HepG2 (cell line): ENCODE results near the gene LRRC72. TPM values are rescaled to one million over a fixed set of nuclear protein-coding genes. Genes with fewer than 3 reads are reported as not detected.

ENCODE experiments used
- ATAC-seq: fragments of 200-7000 bp; cut with Tn5 transposase; 3 replicates; pipeline ENCODE4 v1.9.1; 2020; ENCODE audit warnings: mild to moderate bottlenecking, moderate library complexity
- BruUV-seq: library from RNA; stranded (reverse); fragments of 400-500 nt; replicated peaks from 2 replicates; lab custom pipeline; 2021; lab: Mats Ljungman, UMichigan
- CTCF ChIA-PET: fragments of 300-600 bp; formaldehyde crosslinking; extraction: SDS; loops from one replicate; lab custom pipeline; 2021; ENCODE audit warnings: low total read pairs, inconsistent platforms, low intra/inter-chr PET ratio; lab: Yijun Ruan, JAX
- POLR2A ChIA-PET: fragments of 350-600 bp; sonication (Branson Sonifier 250); formaldehyde crosslinking; loops from one replicate; lab custom pipeline; 2020; ENCODE audit warnings: antibody characterized with exemption, inconsistent platforms; lab: Yijun Ruan, JAX
- DNase-seq: peaks from one replicate; pipeline ENCODE4 v3.0.0-alpha.2; 2015; ENCODE audit warnings: low spot score
- FAIRE-seq: peaks from 3 replicates; lab custom pipeline; 2011; peaks lifted over from hg19 to GRCh38; lab: Jason Lieb, UNC
- H2AFZ ChIP-seq: one replicate; pipeline ENCODE4 v1.6.1; 2011; ENCODE audit warnings: low read length, inconsistent platforms
- H3K27ac ChIP-seq: fragments of 300-600 bp; 3 replicates; pipeline ENCODE4 v1.8.0; 2011; ENCODE audit warnings: mixed run types, mild to moderate bottlenecking, mixed read lengths, low read length, inconsistent platforms; ENCODE audit not compliant: insufficient read depth; ENCODE audit errors: extremely low read length
- H3K27me3 ChIP-seq, 2 experiments: fragments of 200-600 bp in 1 of 2; 2 replicates in 1 of 2; 3 replicates in 1 of 2; pipeline versions ENCODE4 v1.6.0 to v1.8.0; 2011; ENCODE audit warnings: low read length in 2 of 2, mild to moderate bottlenecking in 2 of 2, moderate library complexity in 2 of 2, inconsistent platforms in 1 of 2; ENCODE audit not compliant: insufficient read depth in 2 of 2, control insufficient read depth in 1 of 2
- H3K36me3 ChIP-seq, 2 experiments: fragments of 200-600 bp in 1 of 2; replicated peaks in 1 of 2; 2 replicates in 1 of 2; 3 replicates in 1 of 2; pipeline versions ENCODE4 v1.5.1 to v1.8.0; 2011; ENCODE audit warnings: low read length in 2 of 2, inconsistent platforms in 1 of 2; ENCODE audit not compliant: insufficient read depth in 2 of 2, control insufficient read depth in 1 of 2
- H3K4me1 ChIP-seq: 2 replicates; pipeline ENCODE4 v1.5.1; 2012; ENCODE audit warnings: low read length, inconsistent platforms; ENCODE audit not compliant: insufficient read depth
- H3K4me2 ChIP-seq: 2 replicates; pipeline ENCODE4 v1.6.0; 2011; ENCODE audit warnings: low read depth, low read length, inconsistent platforms
- H3K4me3 ChIP-seq, 3 experiments: fragments of 200-600 bp in 1 of 3; sonication (generic), shearing (Covaris generic) in 1 of 3; replicated peaks in 1 of 3; 2 replicates each; pipeline ENCODE4 v1.5.1; 2011 to 2016; ENCODE audit warnings: low read length in 3 of 3, inconsistent platforms in 2 of 3, low read depth in 2 of 3, mild to moderate bottlenecking in 2 of 3, control low read depth in 1 of 3, mixed read lengths in 1 of 3; ENCODE audit not compliant: insufficient read depth in 1 of 3
- H3K79me2 ChIP-seq: one replicate; pipeline ENCODE4 v1.6.1; 2011; ENCODE audit warnings: low read length, inconsistent platforms; ENCODE audit not compliant: insufficient read depth
- H3K9ac ChIP-seq: 2 replicates; pipeline ENCODE4 v1.6.0; 2011; ENCODE audit warnings: mild to moderate bottlenecking, low read depth, low read length, inconsistent platforms; ENCODE audit not compliant: insufficient read depth
- H3K9me3 ChIP-seq: 2 replicates; pipeline ENCODE4 v1.5.1; 2012; ENCODE audit warnings: mild to moderate bottlenecking, low read length
- H4K20me1 ChIP-seq: 2 replicates; pipeline ENCODE4 v1.6.0; 2011; ENCODE audit warnings: inconsistent platforms, mild to moderate bottlenecking, low read length, moderate library complexity; ENCODE audit not compliant: insufficient read depth
- CBX1 ChIP-seq: IDR thresholded peaks from one replicate; pipeline ENCODE4 v1.6.1; 2016; ENCODE audit warnings: antibody characterized with exemption, low read depth
- GPN1 ChIP-seq: sonication (generic); formaldehyde crosslinking; IDR thresholded peaks from 2 replicates; pipeline ENCODE4 v1.5.1; 2020; ENCODE audit warnings: missing genetic modification reagents, borderline replicate concordance
- HOXD1 ChIP-seq: sonication (generic); formaldehyde crosslinking; IDR thresholded peaks from 2 replicates; pipeline ENCODE4 v1.5.0; 2020; ENCODE audit warnings: missing genetic modification reagents
- IRX3 ChIP-seq: sonication (generic); formaldehyde crosslinking; IDR thresholded peaks from 2 replicates; pipeline ENCODE4 v1.8.1; 2023; ENCODE audit warnings: mild to moderate bottlenecking, low read depth, missing genetic modification reagents, borderline replicate concordance
- MIER2 ChIP-seq: IDR thresholded peaks from 2 replicates; pipeline ENCODE4 v1.6.1; 2016; ENCODE audit warnings: missing biosample characterization, missing genetic modification reagents
- MTA1 ChIP-seq: sonication (generic); formaldehyde crosslinking; IDR thresholded peaks from 2 replicates; pipeline ENCODE4 v1.4.0; 2020; ENCODE audit warnings: missing genetic modification reagents, mild to moderate bottlenecking, borderline replicate concordance
- PCBP1 ChIP-seq: fragments of 200-400 bp; formaldehyde crosslinking; IDR thresholded peaks from 2 replicates; pipeline ENCODE4 v1.6.1; 2017; ENCODE audit warnings: mild to moderate bottlenecking, low read depth, low read length, borderline replicate concordance
- RORA ChIP-seq: sonication (generic); formaldehyde crosslinking; IDR thresholded peaks from 2 replicates; pipeline ENCODE4 v1.5.0; 2020; ENCODE audit warnings: mild to moderate bottlenecking, missing genetic modification reagents, moderate library complexity
- THAP11 ChIP-seq: IDR thresholded peaks from 2 replicates; pipeline ENCODE4 v1.6.1; 2016; ENCODE audit warnings: missing biosample characterization, missing genetic modification reagents
- ZBTB3 ChIP-seq: sonication (generic); formaldehyde crosslinking; IDR thresholded peaks from 2 replicates; pipeline ENCODE4 v1.4.0; 2020; ENCODE audit warnings: low read depth, mild to moderate bottlenecking, moderate library complexity, missing genetic modification reagents, borderline replicate concordance
- ZMAT3 ChIP-seq: sonication (generic); formaldehyde crosslinking; conservative IDR thresholded peaks from 2 replicates; pipeline ENCODE4 v1.7.0; 2021; ENCODE audit warnings: missing genetic modification reagents
- ZNF101 ChIP-seq: sonication (generic); formaldehyde crosslinking; IDR thresholded peaks from 2 replicates; pipeline ENCODE4 v1.4.0; 2020; ENCODE audit warnings: mild to moderate bottlenecking, low read depth, missing genetic modification reagents, borderline replicate concordance
- ZNF124 ChIP-seq: sonication (generic); formaldehyde crosslinking; IDR thresholded peaks from 2 replicates; pipeline ENCODE4 v1.4.0; 2020; ENCODE audit warnings: missing genetic modification reagents
- ZNF501 ChIP-seq: sonication (generic); formaldehyde crosslinking; IDR thresholded peaks from 2 replicates; pipeline ENCODE4 v1.5.1; 2020; ENCODE audit warnings: mild to moderate bottlenecking, moderate library complexity, missing genetic modification reagents
- ZNF607 ChIP-seq: sonication (generic); formaldehyde crosslinking; IDR thresholded peaks from 2 replicates; pipeline ENCODE4 v1.5.1; 2020; ENCODE audit warnings: missing genetic modification reagents, mild to moderate bottlenecking, borderline replicate concordance
- ZNF749 ChIP-seq: sonication (generic); formaldehyde crosslinking; IDR thresholded peaks from 2 replicates; pipeline ENCODE4 v1.8.0; 2022; ENCODE audit warnings: mild to moderate bottlenecking, missing genetic modification reagents, moderate library complexity, borderline replicate concordance
- ZNF775 ChIP-seq: sonication (generic); formaldehyde crosslinking; IDR thresholded peaks from 2 replicates; pipeline ENCODE4 v1.4.0; 2020; ENCODE audit warnings: missing genetic modification reagents, mild to moderate bottlenecking, moderate library complexity, borderline replicate concordance
- WGBS: methylation state at CpG from one replicate; pipeline ENCODE4 v1.1.6; 2017; ENCODE audit warnings: low lambda C conversion rate; 5-methylcytosine and 5-hydroxymethylcytosine counted together
- in situ Hi-C: cut with HindIII; loops from 2 replicates; pipeline ENCODE4 v1.10.0; 2017; ENCODE audit warnings: low pct_unique_long_range_greater_than_20kb; ENCODE audit not compliant: extremely low pct_ligation_motif_present
- intact Hi-C: fragments of 100-400 bp; cut with micrococcal nuclease; formaldehyde crosslinking; loops from one replicate; pipeline ENCODE4 v1.10.0; 2022; ENCODE audit not compliant: unreplicated experiment
- polyA plus RNA-seq, 8 experiments: library from polyadenylated mRNA; depleted of rRNA in 3 of 8; stranded (reverse) in 7 of 8; unstranded in 1 of 8; fragments of >200 nt; fragmentation: Illumina TruSeq in 4 of 8; extraction: Trizol in 4 of 8; gene quantifications; 2 replicates each; pipeline versions ENCODE4 v1.2.1 to v1.2.3, GENCODE V29; 2011 to 2016; ENCODE audit warnings: low read depth in 4 of 8, missing spikeins in 1 of 8, mixed read lengths in 1 of 8; ENCODE audit not compliant: insufficient read depth in 1 of 8
- total RNA-seq, 5 experiments: library from RNA; depleted of rRNA; stranded (reverse); fragments of >200 nt; fragmentation: Illumina TruSeq; extraction: Trizol; gene quantifications; 2 replicates each; pipeline ENCODE4 v1.2.3, GENCODE V29; 2016; ENCODE audit warnings: low read depth in 1 of 5
- TF ChIP-seq, protein P1 (sequence below): sonication (generic); formaldehyde crosslinking; IDR thresholded peaks from 2 replicates; pipeline ENCODE4 v1.5.0; 2020; ENCODE audit warnings: mild to moderate bottlenecking, missing genetic modification reagents, borderline replicate concordance

Gene LRRC72
- total and polyA plus RNA-seq, 2 of the 13 experiments (the other 11 are each of a cell fraction or from before 2014, with no cell fraction given): not detected

DNA sequence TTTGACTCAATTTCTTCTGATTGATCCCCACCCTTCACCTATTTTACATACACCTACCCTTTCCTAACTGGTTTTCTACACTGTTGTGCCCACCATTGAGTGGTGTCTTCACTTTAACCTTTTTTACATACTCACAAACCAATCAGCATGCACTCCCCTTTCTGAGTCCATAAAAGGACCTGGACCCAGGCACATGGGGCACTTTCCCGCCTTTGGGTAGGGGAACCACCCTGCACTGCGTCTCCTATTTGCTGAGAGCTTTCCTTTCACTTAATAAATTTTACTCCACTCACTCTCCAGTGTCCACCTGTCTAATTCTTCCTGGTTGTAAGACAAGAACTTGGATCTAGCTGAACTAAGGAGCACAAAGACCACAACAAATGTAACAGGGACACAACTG lies 85.1 kb downstream of the LRRC72 start (continued):
- TF ChIP-seq ZNF501 (CRISPR knock-in tag) (no peak), RORA (CRISPR knock-in tag) (no peak), MIER2 (CRISPR knock-in tag) (no peak), ZNF124 (no peak), THAP11 (no peak), ZMAT3 (CRISPR knock-in tag) (no peak), ZNF749 (CRISPR knock-in tag) (no peak)
- TF ChIP-seq, all 625 proteins: peak for 0

DNA sequence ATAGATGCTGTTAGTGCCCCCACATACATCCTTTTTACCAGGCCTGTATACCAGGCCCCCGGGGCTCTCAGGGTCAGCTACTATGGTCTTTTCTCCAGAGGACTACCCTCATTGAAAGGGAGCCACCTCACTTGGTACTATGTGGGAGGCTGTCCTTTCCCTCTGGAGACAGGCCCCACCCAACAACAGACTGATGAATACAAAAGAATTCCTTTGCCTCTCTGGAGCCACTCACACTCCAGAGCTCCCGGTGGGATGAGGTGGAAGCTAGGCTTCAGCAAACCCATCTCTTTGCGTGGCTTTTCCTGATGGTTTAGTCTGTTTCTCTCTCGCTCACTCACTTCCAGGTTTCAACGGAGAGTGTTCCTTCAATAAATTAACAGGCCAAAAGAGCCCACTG lies 88.6 kb downstream of the LRRC72 start:
- ATAC-seq: no peak
- WGBS: 97% methylated on average over 5 of the region's 5 CpGs
- no peak for FAIRE-seq
- TF ChIP-seq GPN1 (CRISPR knock-in tag) (no peak), PCBP1 (no peak), ZNF775 (CRISPR knock-in tag) (no peak), HOXD1 (CRISPR knock-in tag) (no peak), MTA1 (CRISPR knock-in tag) (no peak), ZNF501 (CRISPR knock-in tag) (no peak), CBX1 (no peak), ZNF101 (no peak), ZBTB3 (CRISPR knock-in tag) (no peak), ZNF607 (CRISPR knock-in tag) (no peak), IRX3 (no peak)
- TF ChIP-seq, protein P1, sequence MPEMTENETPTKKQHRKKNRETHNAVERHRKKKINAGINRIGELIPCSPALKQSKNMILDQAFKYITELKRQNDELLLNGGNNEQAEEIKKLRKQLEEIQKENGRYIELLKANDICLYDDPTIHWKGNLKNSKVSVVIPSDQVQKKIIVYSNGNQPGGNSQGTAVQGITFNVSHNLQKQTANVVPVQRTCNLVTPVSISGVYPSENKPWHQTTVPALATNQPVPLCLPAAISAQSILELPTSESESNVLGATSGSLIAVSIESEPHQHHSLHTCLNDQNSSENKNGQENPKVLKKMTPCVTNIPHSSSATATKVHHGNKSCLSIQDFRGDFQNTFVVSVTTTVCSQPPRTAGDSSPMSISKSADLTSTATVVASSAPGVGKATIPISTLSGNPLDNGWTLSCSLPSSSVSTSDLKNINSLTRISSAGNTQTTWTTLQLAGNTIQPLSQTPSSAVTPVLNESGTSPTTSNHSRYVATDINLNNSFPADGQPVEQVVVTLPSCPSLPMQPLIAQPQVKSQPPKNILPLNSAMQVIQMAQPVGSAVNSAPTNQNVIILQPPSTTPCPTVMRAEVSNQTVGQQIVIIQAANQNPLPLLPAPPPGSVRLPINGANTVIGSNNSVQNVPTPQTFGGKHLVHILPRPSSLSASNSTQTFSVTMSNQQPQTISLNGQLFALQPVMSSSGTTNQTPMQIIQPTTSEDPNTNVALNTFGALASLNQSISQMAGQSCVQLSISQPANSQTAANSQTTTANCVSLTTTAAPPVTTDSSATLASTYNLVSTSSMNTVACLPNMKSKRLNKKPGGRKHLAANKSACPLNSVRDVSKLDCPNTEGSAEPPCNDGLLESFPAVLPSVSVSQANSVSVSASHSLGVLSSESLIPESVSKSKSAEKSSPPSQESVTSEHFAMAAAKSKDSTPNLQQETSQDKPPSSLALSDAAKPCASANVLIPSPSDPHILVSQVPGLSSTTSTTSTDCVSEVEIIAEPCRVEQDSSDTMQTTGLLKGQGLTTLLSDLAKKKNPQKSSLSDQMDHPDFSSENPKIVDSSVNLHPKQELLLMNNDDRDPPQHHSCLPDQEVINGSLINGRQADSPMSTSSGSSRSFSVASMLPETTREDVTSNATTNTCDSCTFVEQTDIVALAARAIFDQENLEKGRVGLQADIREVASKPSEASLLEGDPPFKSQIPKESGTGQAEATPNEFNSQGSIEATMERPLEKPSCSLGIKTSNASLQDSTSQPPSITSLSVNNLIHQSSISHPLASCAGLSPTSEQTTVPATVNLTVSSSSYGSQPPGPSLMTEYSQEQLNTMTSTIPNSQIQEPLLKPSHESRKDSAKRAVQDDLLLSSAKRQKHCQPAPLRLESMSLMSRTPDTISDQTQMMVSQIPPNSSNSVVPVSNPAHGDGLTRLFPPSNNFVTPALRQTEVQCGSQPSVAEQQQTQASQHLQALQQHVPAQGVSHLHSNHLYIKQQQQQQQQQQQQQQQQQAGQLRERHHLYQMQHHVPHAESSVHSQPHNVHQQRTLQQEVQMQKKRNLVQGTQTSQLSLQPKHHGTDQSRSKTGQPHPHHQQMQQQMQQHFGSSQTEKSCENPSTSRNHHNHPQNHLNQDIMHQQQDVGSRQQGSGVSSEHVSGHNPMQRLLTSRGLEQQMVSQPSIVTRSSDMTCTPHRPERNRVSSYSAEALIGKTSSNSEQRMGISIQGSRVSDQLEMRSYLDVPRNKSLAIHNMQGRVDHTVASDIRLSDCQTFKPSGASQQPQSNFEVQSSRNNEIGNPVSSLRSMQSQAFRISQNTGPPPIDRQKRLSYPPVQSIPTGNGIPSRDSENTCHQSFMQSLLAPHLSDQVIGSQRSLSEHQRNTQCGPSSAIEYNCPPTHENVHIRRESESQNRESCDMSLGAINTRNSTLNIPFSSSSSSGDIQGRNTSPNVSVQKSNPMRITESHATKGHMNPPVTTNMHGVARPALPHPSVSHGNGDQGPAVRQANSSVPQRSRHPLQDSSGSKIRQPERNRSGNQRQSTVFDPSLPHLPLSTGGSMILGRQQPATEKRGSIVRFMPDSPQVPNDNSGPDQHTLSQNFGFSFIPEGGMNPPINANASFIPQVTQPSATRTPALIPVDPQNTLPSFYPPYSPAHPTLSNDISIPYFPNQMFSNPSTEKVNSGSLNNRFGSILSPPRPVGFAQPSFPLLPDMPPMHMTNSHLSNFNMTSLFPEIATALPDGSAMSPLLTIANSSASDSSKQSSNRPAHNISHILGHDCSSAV (CRISPR knock-in tag): no peak

More for the DNA sequence above, 88.6 kb downstream of the LRRC72 start:
- ChIA-PET POLR2A (no interaction called here), CTCF (no interaction called here)
- no peak overlapping the region for H3K9ac ChIP-seq
- peaks cover 3 to 32% of the 10 kb centered on the region in 2 experiments; a peak in 4 of 5 replicates for H3K36me3 ChIP-seq
- no peak overlapping the region for H3K4me3 ChIP-seq
- H3K9me3 ChIP-seq: no peaks in the 10 kb centered on the region
- peaks cover 5% of the 10 kb centered on the region; the same call in 1 of the 2 replicates for H3K4me1 ChIP-seq
- no peak overlapping the region for H3K4me2 ChIP-seq
- no peak overlapping the region for H3K27ac ChIP-seq
- H2AFZ ChIP-seq: no peak overlapping the region
- no peaks in the 10 kb centered on the region for H3K27me3 ChIP-seq
- H3K79me2 ChIP-seq: no peaks in the 10 kb centered on the region
- no peak for DNase-seq
- no TSS peak for BruUV-seq
- in situ Hi-C loops (no loop called here), intact Hi-C loops (no loop called here)
- no peaks in the 10 kb centered on the region for H4K20me1 ChIP-seq
